ENCODE data around the gene MPND. TPM values are rescaled to one million over a fixed set of nuclear protein-coding genes. Genes with fewer than 3 reads are reported as not detected.
A peak's percentile ranks its signal among the peaks of the same experiment; 100 is the strongest.

MPND gene
- total RNA-seq, 6 experiments from 2014 or later = 6.4 to 21.7 (median 19.6) TPM

GRCh38 chr19:4366666-4367335 lies 23.4 kb downstream of the MPND start:
- H3K36me3 ChIP-seq = peaks cover 0 to 43% (median 21%) of the 10 kb centered on the region in 4 donors
- no peak for TF ChIP-seq CTCF (IDR thresholded peaks at IDR 0.05)
- TF ChIP-seq POLR2A (IDR thresholded peaks at IDR 0.05) = no peak
- peaks cover 0 to 18% (median 5%) of the 10 kb centered on the region in 4 donors for H3K4me1 ChIP-seq
- H3K27ac ChIP-seq = no peak overlapping the region
- DNase-seq = no peak
- no peak overlapping the region for H3K4me3 ChIP-seq
- WGBS (ENCODE audit: insufficient coverage, low coverage, low lambda C conversion rate, missing lambda C conversion rate) = no CpG with 5 or more reads among the region's 16 CpGs
- H3K27me3 ChIP-seq = no peaks in the 10 kb centered on the region
- no peak for ATAC-seq
- intact Hi-C loops (cut with DNase I) = no loop called here
- H3K9me3 ChIP-seq = no peaks in the 10 kb centered on the region

GRCh38 chr19:4367336-4367723 lies 24.0 kb downstream of the MPND start:
- Histone ChIP-seq H3K9me3 (no peaks in the 10 kb centered on the region), H3K27ac (no peak overlapping the region), H3K27me3 (no peaks in the 10 kb centered on the region), H3K36me3 (peaks cover 0 to 37% (median 17%) of the 10 kb centered on the region in 4 donors), H3K4me1 (peaks cover 0 to 18% (median 5%) of the 10 kb centered on the region in 4 donors), H3K4me3 (no peak overlapping the region)
- 43% methylated on average over 3 of the region's 10 CpGs for WGBS (ENCODE audit: insufficient coverage, low coverage, low lambda C conversion rate, missing lambda C conversion rate)
- DNase-seq (no peak), ATAC-seq (no peak)
- TF ChIP-seq POLR2A (IDR thresholded peaks at IDR 0.05) = no peak
- TF ChIP-seq CTCF (IDR thresholded peaks at IDR 0.05) = no peak
- intact Hi-C loops (cut with DNase I) = no loop called here

- intact Hi-C loops (cut with DNase I) = no loop called here
- H3K4me1 ChIP-seq = peaks cover 0 to 18% (median 5%) of the 10 kb centered on the region in 4 donors
- DNase-seq = no peak
- H3K9me3 ChIP-seq = no peaks in the 10 kb centered on the region
- no peak overlapping the region for H3K27ac ChIP-seq
- H3K27me3 ChIP-seq = no peaks in the 10 kb centered on the region
- ATAC-seq = no peak
- peaks cover 0 to 33% (median 15%) of the 10 kb centered on the region in 4 donors for H3K36me3 ChIP-seq
- H3K4me3 ChIP-seq = no peak overlapping the region
- WGBS (ENCODE audit: insufficient coverage, low coverage, low lambda C conversion rate, missing lambda C conversion rate) = 40% methylated on average over 1 of the region's 13 CpGs
- TF ChIP-seq CTCF (IDR thresholded peaks at IDR 0.05) = no peak
- no peak for TF ChIP-seq POLR2A (IDR thresholded peaks at IDR 0.05)
Measured at GRCh38 chr19:4367781-4368127, 24.4 kb downstream of the MPND start.

GRCh38 chr19:4368128-4368820 lies 24.9 kb downstream of the MPND start:
- DNase-seq (peak in 1 of 3 donors; percentile 55), ATAC-seq (peak in 2 of 4 donors; percentile 2 to 3)
- Histone ChIP-seq H3K4me3 (no peak overlapping the region), H3K4me1 (peaks cover 0 to 21% (median 5%) of the 10 kb centered on the region in 4 donors), H3K9me3 (no peaks in the 10 kb centered on the region), H3K36me3 (peaks cover 0 to 28% (median 12%) of the 10 kb centered on the region in 4 donors), H3K27me3 (no peaks in the 10 kb centered on the region), H3K27ac (peak overlapping the region in 1 of 3 donors; percentile 58)
- no peak for TF ChIP-seq CTCF (IDR thresholded peaks at IDR 0.05)
- no peak for TF ChIP-seq POLR2A (IDR thresholded peaks at IDR 0.05)
- intact Hi-C loops (cut with DNase I) = no loop called here
- WGBS (ENCODE audit: insufficient coverage, low coverage, low lambda C conversion rate, missing lambda C conversion rate) = 50% methylated on average over 1 of the region's 19 CpGs
